Mammary epithelial cell (primary cell): ENCODE measurements around the gene CDIP1.

Experiments
- EZH2 ChIP-seq: IDR thresholded peaks from 2 replicates; pipeline ENCODE4 v1.6.1; 2012; ENCODE audit warnings: low read length, inconsistent platforms, borderline replicate concordance
- TF ChIP-seq, protein P1 (sequence below), 2 donors: IDR thresholded peaks in 1 of 2; conservative IDR thresholded peaks in 1 of 2; 2 replicates each; pipeline ENCODE4 v1.5.1; 2011 to 2012; ENCODE audit warnings: inconsistent platforms in 2 of 2, low read length in 2 of 2, mild to moderate bottlenecking in 2 of 2, control low read depth in 1 of 2, low read depth in 1 of 2; ENCODE audit not compliant: insufficient read depth in 1 of 2; ENCODE audit errors: extremely low read depth in 1 of 2

GRCh38 chr16:4574919-4575705 lies 36.5 kb upstream of the CDIP1 start:
- TF ChIP-seq, protein P1, sequence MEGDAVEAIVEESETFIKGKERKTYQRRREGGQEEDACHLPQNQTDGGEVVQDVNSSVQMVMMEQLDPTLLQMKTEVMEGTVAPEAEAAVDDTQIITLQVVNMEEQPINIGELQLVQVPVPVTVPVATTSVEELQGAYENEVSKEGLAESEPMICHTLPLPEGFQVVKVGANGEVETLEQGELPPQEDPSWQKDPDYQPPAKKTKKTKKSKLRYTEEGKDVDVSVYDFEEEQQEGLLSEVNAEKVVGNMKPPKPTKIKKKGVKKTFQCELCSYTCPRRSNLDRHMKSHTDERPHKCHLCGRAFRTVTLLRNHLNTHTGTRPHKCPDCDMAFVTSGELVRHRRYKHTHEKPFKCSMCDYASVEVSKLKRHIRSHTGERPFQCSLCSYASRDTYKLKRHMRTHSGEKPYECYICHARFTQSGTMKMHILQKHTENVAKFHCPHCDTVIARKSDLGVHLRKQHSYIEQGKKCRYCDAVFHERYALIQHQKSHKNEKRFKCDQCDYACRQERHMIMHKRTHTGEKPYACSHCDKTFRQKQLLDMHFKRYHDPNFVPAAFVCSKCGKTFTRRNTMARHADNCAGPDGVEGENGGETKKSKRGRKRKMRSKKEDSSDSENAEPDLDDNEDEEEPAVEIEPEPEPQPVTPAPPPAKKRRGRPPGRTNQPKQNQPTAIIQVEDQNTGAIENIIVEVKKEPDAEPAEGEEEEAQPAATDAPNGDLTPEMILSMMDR (conservative IDR thresholded peaks at IDR 0.05 in 1 of 2, IDR thresholded peaks at IDR 0.05 in 1 of 2; ENCODE audit: extremely low read depth in 1 of 2, insufficient read depth in 1 of 2, low read depth in 1 of 2, low read length in 2 of 2) = no peak
- no peak for TF ChIP-seq EZH2
